H9 (cell line): ENCODE measurements around the gene MYL9. TPM values are rescaled to one million over a fixed set of nuclear protein-coding genes. Genes with fewer than 3 reads are reported as not detected.

Experiments used
- DNase-seq: peaks from one replicate; pipeline ENCODE4 v3.0.0-alpha.2; 2017
- H2AFZ ChIP-seq: one replicate; pipeline ENCODE4 v1.6.1; 2013; ENCODE audit warnings: mild to moderate bottlenecking, low read length, control low read depth, moderate library complexity
- H2AK5ac ChIP-seq: 2 replicates; pipeline ENCODE4 v1.6.1; 2013; ENCODE audit warnings: low read length, control low read depth, mixed read lengths; ENCODE audit not compliant: insufficient read length
- H2BK120ac ChIP-seq: one replicate; pipeline ENCODE4 v1.6.1; 2013; ENCODE audit warnings: low read depth, mild to moderate bottlenecking, low read length, control low read depth, inconsistent platforms; ENCODE audit not compliant: poor library complexity, severe bottlenecking
- H2BK12ac ChIP-seq: 2 replicates; pipeline ENCODE4 v1.6.1; 2013; ENCODE audit warnings: low read length, control low read depth, mixed read lengths, low read depth; ENCODE audit not compliant: insufficient read length
- H2BK15ac ChIP-seq: 2 replicates; pipeline ENCODE4 v1.6.1; 2013; ENCODE audit warnings: low read depth, low read length, control low read depth
- H2BK20ac ChIP-seq: one replicate; pipeline ENCODE4 v1.6.1; 2013; ENCODE audit warnings: low read depth, mild to moderate bottlenecking, low read length, control low read depth, inconsistent platforms; ENCODE audit not compliant: poor library complexity, severe bottlenecking
- H2BK5ac ChIP-seq: 2 replicates; pipeline ENCODE4 v1.6.1; 2013; ENCODE audit warnings: low read length, control low read depth, mixed read lengths; ENCODE audit not compliant: insufficient read length
- H3K14ac ChIP-seq: 2 replicates; pipeline ENCODE4 v1.6.1; 2013; ENCODE audit warnings: low read length, control low read depth; ENCODE audit not compliant: insufficient read depth
- H3K18ac ChIP-seq: 2 replicates; pipeline ENCODE4 v1.6.1; 2013; ENCODE audit warnings: low read depth, mild to moderate bottlenecking, mixed read lengths, low read length, control low read depth; ENCODE audit not compliant: insufficient read length
- H3K23ac ChIP-seq: 2 replicates; pipeline ENCODE4 v1.6.1; 2013; ENCODE audit warnings: low read length, control low read depth, mixed read lengths, low read depth; ENCODE audit not compliant: insufficient read length
- H3K23me2 ChIP-seq: 2 replicates; pipeline ENCODE4 v1.6.1; 2013; ENCODE audit warnings: low read depth, mild to moderate bottlenecking, mixed read lengths, low read length, control low read depth; ENCODE audit not compliant: insufficient read length, poor library complexity, severe bottlenecking
- H3K27ac ChIP-seq: 2 replicates; pipeline ENCODE4 v1.5.1; 2013; ENCODE audit warnings: low read length, control low read depth, mixed read lengths, low read depth; ENCODE audit not compliant: insufficient read length
- H3K27me3 ChIP-seq: 2 replicates; pipeline ENCODE4 v1.6.1; 2013; ENCODE audit warnings: low read length, control low read depth, inconsistent platforms; ENCODE audit not compliant: insufficient read depth
- H3K4ac ChIP-seq: 2 replicates; pipeline ENCODE4 v1.6.1; 2013; ENCODE audit warnings: low read depth, mild to moderate bottlenecking, control low read depth, inconsistent platforms, low read length, moderate library complexity
- H3K4me1 ChIP-seq: 2 replicates; pipeline ENCODE4 v1.6.1; 2013; ENCODE audit warnings: low read length, control low read depth, inconsistent platforms; ENCODE audit not compliant: insufficient read depth
- H3K4me2 ChIP-seq: 2 replicates; pipeline ENCODE4 v1.6.1; 2013; ENCODE audit warnings: low read length, control low read depth, mixed read lengths; ENCODE audit not compliant: insufficient read length, insufficient read depth
- H3K56ac ChIP-seq: 2 replicates; pipeline ENCODE4 v1.6.1; 2013; ENCODE audit warnings: low read depth, mild to moderate bottlenecking, mixed read lengths, low read length, control low read depth; ENCODE audit not compliant: insufficient read length
- H3K79me1 ChIP-seq: 2 replicates; pipeline ENCODE4 v1.6.1; 2013; ENCODE audit warnings: low read depth, mild to moderate bottlenecking, moderate library complexity, low read length, control low read depth, inconsistent platforms; ENCODE audit not compliant: insufficient read depth, poor library complexity, severe bottlenecking
- H3K79me2 ChIP-seq: 2 replicates; pipeline ENCODE4 v1.6.1; 2013; ENCODE audit warnings: low read length, control low read depth, inconsistent platforms; ENCODE audit not compliant: insufficient read depth
- H3K9ac ChIP-seq: 2 replicates; pipeline ENCODE4 v1.6.1; 2013; ENCODE audit warnings: low read length, control low read depth, mixed read lengths; ENCODE audit not compliant: insufficient read length; ENCODE audit errors: extremely low read depth
- H3K9me3 ChIP-seq: one replicate; pipeline ENCODE4 v1.6.1; 2013; ENCODE audit warnings: low read depth, low read length, inconsistent platforms; ENCODE audit not compliant: control insufficient read depth
- H3T11ph ChIP-seq: one replicate; pipeline ENCODE4 v1.6.1; 2013; ENCODE audit warnings: mild to moderate bottlenecking, low read length, control low read depth, inconsistent platforms
- H4K20me1 ChIP-seq: one replicate; pipeline ENCODE4 v1.6.1; 2013; ENCODE audit not compliant: control insufficient read depth, insufficient read length, insufficient read depth
- H4K5ac ChIP-seq: 2 replicates; pipeline ENCODE4 v1.6.1; 2013; ENCODE audit warnings: low read depth, mild to moderate bottlenecking, mixed read lengths, low read length, control low read depth; ENCODE audit not compliant: insufficient read length
- H4K8ac ChIP-seq: replicated peaks from 2 replicates; pipeline ENCODE4 v1.6.1; 2013; ENCODE audit warnings: low read length, control low read depth, mixed read lengths, low read depth; ENCODE audit not compliant: insufficient read length
- H4K91ac ChIP-seq: 2 replicates; pipeline ENCODE4 v1.6.1; 2013; ENCODE audit warnings: low read depth, mild to moderate bottlenecking, moderate library complexity, mixed read lengths, low read length, control low read depth; ENCODE audit not compliant: insufficient read length
- H3K27ac Mint-ChIP-seq, 3 experiments: 2 replicates in 2 of 3; 3 replicates in 1 of 3; pipeline ENCODE4 v1.8.0; 2020 to 2021; ENCODE audit warnings: mixed read lengths in 3 of 3, mild to moderate bottlenecking in 1 of 3, moderate library complexity in 1 of 3
- H3K27me3 Mint-ChIP-seq: 2 replicates; pipeline ENCODE4 v1.8.0; 2021; ENCODE audit warnings: low read depth, mild to moderate bottlenecking, moderate library complexity, mixed read lengths
- H3K36me3 Mint-ChIP-seq, 3 experiments: 2 replicates in 2 of 3; 3 replicates in 1 of 3; pipeline ENCODE4 v1.8.0; 2020 to 2021; ENCODE audit warnings: low read depth in 3 of 3, mixed read lengths in 3 of 3; ENCODE audit not compliant: insufficient read depth in 1 of 3
- H3K4me1 Mint-ChIP-seq, 2 experiments: 2 replicates each; pipeline ENCODE4 v1.8.0; 2020; ENCODE audit warnings: mixed read lengths in 2 of 2
- H3K4me3 Mint-ChIP-seq, 2 experiments: 2 replicates in 1 of 2; 3 replicates in 1 of 2; pipeline ENCODE4 v1.8.0; 2020 to 2021; ENCODE audit warnings: mild to moderate bottlenecking in 2 of 2, mixed read lengths in 2 of 2, moderate library complexity in 1 of 2
- H3K9me3 Mint-ChIP-seq, 2 experiments: 2 replicates in 1 of 2; 3 replicates in 1 of 2; pipeline ENCODE4 v1.8.0; 2020; ENCODE audit warnings: mild to moderate bottlenecking in 2 of 2, mixed read lengths in 2 of 2, moderate library complexity in 1 of 2
- CTCF ChIP-seq: fragments of 200-600 bp; sonication (generic); conservative IDR thresholded peaks from 3 replicates; pipeline ENCODE4 v1.8.0; 2021; ENCODE audit warnings: antibody characterized with exemption, mild to moderate bottlenecking
- WGBS: extraction: QIAGEN DNeasy Blood & Tissue Kit; methylation state at CpG from one replicate; pipeline ENCODE4 v1.1.7; 2013; ENCODE audit warnings: missing lambda C conversion rate, low lambda C conversion rate, mixed read lengths; ENCODE audit not compliant: insufficient read length; ENCODE audit errors: extremely low coverage; 5-methylcytosine and 5-hydroxymethylcytosine counted together
- total RNA-seq: library from RNA; stranded (reverse); gene quantifications from 2 replicates; pipeline ENCODE4 v1.2.1, GENCODE V29; 2021

MYL9 gene
- total RNA-seq, 1 experiment from 2014 or later: 218 TPM

GRCh38 chr20:36574366-36575135, 33.2 kb downstream of the MYL9 start:
- WGBS: no CpG with 5 or more reads among the region's 69 CpGs
- Histone ChIP-seq H3K23me2 (peaks cover 30% of the 10 kb centered on the region), H3K79me1 (no peaks in the 10 kb centered on the region), H3K4me1 (peaks cover 8% of the 10 kb centered on the region), H4K91ac (no peak overlapping the region), H3K4ac (no peak overlapping the region; the same call in 1 of the 2 replicates), H3K9ac (peak overlapping the region; percentile 60), H3K9me3 (no peaks in the 10 kb centered on the region), H4K20me1 (no peaks in the 10 kb centered on the region), H3K27ac (no peak overlapping the region), H3K56ac (no peak overlapping the region), H3K23ac (no peak overlapping the region), H3K14ac (peak overlapping the region; percentile 93), H2BK20ac (no peak overlapping the region), H3T11ph (no peak overlapping the region), H2BK15ac (no peak overlapping the region), H2BK12ac (no peak overlapping the region), H3K27me3 (no peaks in the 10 kb centered on the region), H2AFZ (no peak overlapping the region), H4K8ac (no peak overlapping the region), H2AK5ac (no peak overlapping the region), H3K4me2 (peak overlapping the region; percentile 78), H2BK120ac (no peak overlapping the region), H2BK5ac (no peak overlapping the region), H4K5ac (no peak overlapping the region), H3K79me2 (peaks cover 12% of the 10 kb centered on the region; the same call in 1 of the 2 replicates), H3K18ac (peak overlapping the region; percentile 2)
- H3K27me3 Mint-ChIP-seq: no peaks in the 10 kb centered on the region
- H3K27ac Mint-ChIP-seq: peak overlapping the region; percentile 16 to 89 (median 33); a peak in 5 of 7 replicates
- H3K4me3 Mint-ChIP-seq: peak overlapping the region; percentile 89 to 92
- peaks cover 10 to 19% (median 16%) of the 10 kb centered on the region in 3 experiments; a peak in 6 of 7 replicates for H3K36me3 Mint-ChIP-seq
- peak; percentile 55 for DNase-seq
- TF ChIP-seq CTCF: no peak
- peaks cover 49 to 50% of the 10 kb centered on the region in 2 experiments for H3K4me1 Mint-ChIP-seq
- no peaks in the 10 kb centered on the region; a peak in 1 of 5 replicates for H3K9me3 Mint-ChIP-seq
